ENCODE data around the gene TCF25. TPM values are rescaled to one million over a fixed set of nuclear protein-coding genes. Genes with fewer than 3 reads are reported as not detected.
"Not testable (repeated sequence)": the region's sequence is repeated elsewhere in the genome, so short reads cannot be mapped to it uniquely, and the experiment has no call there.

Gene TCF25
- total and polyA plus RNA-seq, 4 donors, result 47.6 to 273 (median 216) TPM

GRCh38 chr16:89829630-89830437 is 43.6 kb upstream of the TCF25 start:
- Histone ChIP-seq H3K4me3 (ENCODE audit: low read length in 2 of 2) (no peak overlapping the region), H3K27me3 (ENCODE audit: control insufficient read depth in 1 of 2, insufficient read depth in 2 of 2, low read length in 1 of 2) (no peaks in the 10 kb centered on the region), H3K27ac (ENCODE audit: low read depth in 1 of 2, low read length in 2 of 2) (no peak overlapping the region), H3K4me1 (ENCODE audit: control insufficient read depth in 1 of 2, insufficient read depth in 2 of 2, low read length in 2 of 2) (no peaks in the 10 kb centered on the region), H3K9me3 (ENCODE audit: control insufficient read depth, low read length) (no peaks in the 10 kb centered on the region), H3K36me3 (ENCODE audit: control insufficient read depth in 1 of 2, insufficient read depth in 2 of 2, low read length in 1 of 2) (no peaks in the 10 kb centered on the region)
- ATAC-seq (ENCODE audit: low FRiP score), result no peak
- 82% methylated on average over 17 of the region's 17 CpGs for WGBS, 2 donors
- no peak for DNase-seq
- intact Hi-C loops (cut with DNase I), result loop anchor here in 1 of 2 donors (5.0 kb wide), 1 partner anchor 42 kb away; the partner anchor contains the start of gene TCF25

- no peak for ATAC-seq (ENCODE audit: low FRiP score)
- no peak overlapping the region for H3K4me3 ChIP-seq (ENCODE audit: low read length in 2 of 2)
- H3K9me3 ChIP-seq (ENCODE audit: control insufficient read depth, low read length), result no peaks in the 10 kb centered on the region
- no peaks in the 10 kb centered on the region for H3K27me3 ChIP-seq (ENCODE audit: control insufficient read depth in 1 of 2, insufficient read depth in 2 of 2, low read length in 1 of 2)
- intact Hi-C loops (cut with DNase I), result no loop called here
- no peak overlapping the region for H3K27ac ChIP-seq (ENCODE audit: low read depth in 1 of 2, low read length in 2 of 2)
- no peak for DNase-seq
- H3K36me3 ChIP-seq (ENCODE audit: control insufficient read depth in 1 of 2, insufficient read depth in 2 of 2, low read length in 1 of 2), result no peaks in the 10 kb centered on the region
- whole genome bisulfite sequencing, 2 donors, result 94 to 95% methylated on average over 25 of the region's 25 CpGs
- H3K4me1 ChIP-seq (ENCODE audit: control insufficient read depth in 1 of 2, insufficient read depth in 2 of 2, low read length in 2 of 2), result no peaks in the 10 kb centered on the region
These were observed 41.5 kb upstream of the TCF25 start for GRCh38 chr16:89831810-89832328.

GRCh38 chr16:89833664-89834363 is 39.6 kb upstream of the TCF25 start:
- WGBS, 2 donors, result 96% methylated on average over 39 of the region's 39 CpGs
- not testable (repeated sequence) for H3K27ac ChIP-seq (ENCODE audit: low read depth in 1 of 2, low read length in 2 of 2)

DNA sequence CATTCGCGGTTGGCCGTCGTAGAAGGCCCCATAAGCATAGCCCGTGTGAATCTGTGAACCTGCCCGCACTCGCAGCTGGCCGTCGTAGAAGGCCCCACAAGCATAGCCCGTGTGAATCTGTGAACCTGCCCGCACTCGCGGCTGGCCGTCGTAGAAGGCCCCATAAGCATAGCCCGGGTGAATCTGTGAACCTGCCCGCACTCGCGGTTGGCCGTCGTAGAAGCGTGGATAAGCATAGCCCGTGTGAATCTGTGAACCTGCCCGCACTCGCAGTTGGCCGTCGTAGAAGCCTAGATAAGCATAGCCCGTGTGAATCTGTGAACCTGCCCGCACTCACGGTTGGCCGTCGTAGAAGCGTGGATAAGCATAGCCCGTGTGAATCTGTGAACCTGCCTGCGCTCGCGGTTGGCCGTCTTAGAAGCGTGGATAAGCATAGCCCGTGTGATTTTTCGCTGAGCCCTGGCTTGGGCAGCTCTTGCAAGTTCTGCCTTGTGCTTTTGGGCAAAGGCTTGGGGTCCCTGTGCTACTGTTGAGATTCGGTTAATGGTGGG is 38.5 kb upstream of the TCF25 start:
- H3K9me3 ChIP-seq (ENCODE audit: control insufficient read depth, low read length); H3K27me3 ChIP-seq (ENCODE audit: control insufficient read depth in 1 of 2, insufficient read depth in 2 of 2, low read length in 1 of 2); H3K4me3 ChIP-seq (ENCODE audit: low read length in 2 of 2); DNase-seq; H3K36me3 ChIP-seq (ENCODE audit: control insufficient read depth in 1 of 2, insufficient read depth in 2 of 2, low read length in 1 of 2); ATAC-seq (ENCODE audit: low FRiP score); H3K4me1 ChIP-seq (ENCODE audit: control insufficient read depth in 1 of 2, insufficient read depth in 2 of 2, low read length in 2 of 2); intact Hi-C loops (cut with DNase I); H3K27ac ChIP-seq (ENCODE audit: low read depth in 1 of 2, low read length in 2 of 2): not testable (repeated sequence)
- WGBS, 2 donors, result 97% methylated on average over 41 to 42 of the region's 42 CpGs

More at GRCh38 chr16:89833664-89834363, 39.6 kb upstream of the TCF25 start:
- H3K27me3 ChIP-seq (ENCODE audit: control insufficient read depth in 1 of 2, insufficient read depth in 2 of 2, low read length in 1 of 2); intact Hi-C loops (cut with DNase I); H3K4me1 ChIP-seq (ENCODE audit: control insufficient read depth in 1 of 2, insufficient read depth in 2 of 2, low read length in 2 of 2); DNase-seq; H3K36me3 ChIP-seq (ENCODE audit: control insufficient read depth in 1 of 2, insufficient read depth in 2 of 2, low read length in 1 of 2); ATAC-seq (ENCODE audit: low FRiP score); H3K4me3 ChIP-seq (ENCODE audit: low read length in 2 of 2); H3K9me3 ChIP-seq (ENCODE audit: control insufficient read depth, low read length): not testable (repeated sequence)

- H3K27me3 ChIP-seq (ENCODE audit: control insufficient read depth in 1 of 2, insufficient read depth in 2 of 2, low read length in 1 of 2); H3K36me3 ChIP-seq (ENCODE audit: control insufficient read depth in 1 of 2, insufficient read depth in 2 of 2, low read length in 1 of 2); intact Hi-C loops (cut with DNase I); DNase-seq; H3K4me3 ChIP-seq (ENCODE audit: low read length in 2 of 2); H3K9me3 ChIP-seq (ENCODE audit: control insufficient read depth, low read length); H3K27ac ChIP-seq (ENCODE audit: low read depth in 1 of 2, low read length in 2 of 2); H3K4me1 ChIP-seq (ENCODE audit: control insufficient read depth in 1 of 2, insufficient read depth in 2 of 2, low read length in 2 of 2); ATAC-seq (ENCODE audit: low FRiP score): not testable (repeated sequence)
- 70 to 77% methylated on average over 15 of the region's 15 CpGs for WGBS, 2 donors
These were observed 36.9 kb upstream of the TCF25 start for GRCh38 chr16:89836484-89836883.

DNA sequence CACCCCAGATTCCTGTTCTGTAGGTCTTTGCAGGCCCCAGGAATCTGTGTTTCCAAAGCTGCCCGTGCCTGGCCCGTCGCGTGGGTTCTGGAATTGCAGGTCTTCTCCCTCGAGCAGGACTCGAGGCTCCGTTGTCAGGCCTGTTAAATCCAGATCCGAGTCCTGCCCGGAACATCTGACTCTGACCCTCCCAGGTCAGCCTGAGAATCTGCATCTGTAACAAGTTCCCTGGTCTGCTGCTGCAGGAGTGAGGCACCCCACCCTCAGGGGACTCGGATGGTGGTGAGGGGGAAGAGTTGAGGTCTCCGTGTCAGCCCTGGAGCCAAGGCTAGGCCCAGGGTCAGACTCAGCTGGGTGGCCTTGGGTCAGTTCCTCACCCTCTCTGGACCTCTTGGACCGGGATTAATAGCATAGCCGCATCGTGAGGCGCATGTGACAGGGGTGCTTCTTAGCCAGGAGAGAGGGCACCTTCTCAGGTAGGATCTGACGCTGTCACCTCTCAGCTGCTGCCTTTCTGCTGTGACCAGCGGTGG is 36.3 kb upstream of the TCF25 start:
- DNase-seq (no peak), ATAC-seq (ENCODE audit: low FRiP score) (no peak)
- Histone ChIP-seq H3K4me1 (ENCODE audit: control insufficient read depth in 1 of 2, insufficient read depth in 2 of 2, low read length in 2 of 2) (no peaks in the 10 kb centered on the region), H3K36me3 (ENCODE audit: control insufficient read depth in 1 of 2, insufficient read depth in 2 of 2, low read length in 1 of 2) (no peaks in the 10 kb centered on the region), H3K27ac (ENCODE audit: low read depth in 1 of 2, low read length in 2 of 2) (no peak overlapping the region), H3K27me3 (ENCODE audit: control insufficient read depth in 1 of 2, insufficient read depth in 2 of 2, low read length in 1 of 2) (no peaks in the 10 kb centered on the region), H3K9me3 (ENCODE audit: control insufficient read depth, low read length) (no peaks in the 10 kb centered on the region), H3K4me3 (ENCODE audit: low read length in 2 of 2) (no peak overlapping the region)
- intact Hi-C loops (cut with DNase I), result no loop called here
- 90% methylated on average over 17 of the region's 17 CpGs for WGBS, 2 donors

DNA sequence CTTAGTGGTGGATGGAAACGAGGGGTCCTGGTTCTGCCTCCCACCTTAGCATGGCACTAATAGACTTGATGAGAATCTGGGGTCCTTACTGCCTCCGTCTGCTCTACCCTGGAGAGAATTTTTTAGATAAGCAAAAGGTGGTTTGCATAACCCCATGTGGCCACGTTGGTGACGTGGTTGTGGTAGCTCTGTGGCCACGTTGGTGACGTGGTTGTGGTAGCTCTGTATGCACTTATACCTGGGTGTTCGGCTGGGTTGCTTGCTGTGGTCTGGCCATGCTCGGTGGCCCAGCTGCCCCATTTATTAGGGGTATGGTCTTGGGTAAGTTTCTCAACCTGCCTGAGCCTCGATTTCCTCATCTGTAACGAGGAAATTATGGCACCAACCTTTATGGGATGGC is 32.1 kb upstream of the TCF25 start:
- WGBS, 2 donors, result 86% methylated on average over 10 of the region's 10 CpGs
- ATAC-seq (ENCODE audit: low FRiP score), result no peak
- Histone ChIP-seq H3K27me3 (ENCODE audit: control insufficient read depth in 1 of 2, insufficient read depth in 2 of 2, low read length in 1 of 2) (no peaks in the 10 kb centered on the region), H3K4me3 (ENCODE audit: low read length in 2 of 2) (no peak overlapping the region), H3K4me1 (ENCODE audit: control insufficient read depth in 1 of 2, insufficient read depth in 2 of 2, low read length in 2 of 2) (no peaks in the 10 kb centered on the region), H3K27ac (ENCODE audit: low read depth in 1 of 2, low read length in 2 of 2) (no peak overlapping the region), H3K36me3 (ENCODE audit: control insufficient read depth in 1 of 2, insufficient read depth in 2 of 2, low read length in 1 of 2) (no peaks in the 10 kb centered on the region), H3K9me3 (ENCODE audit: control insufficient read depth, low read length) (no peaks in the 10 kb centered on the region)
- DNase-seq, result no peak
- intact Hi-C loops (cut with DNase I), result no loop called here

DNA sequence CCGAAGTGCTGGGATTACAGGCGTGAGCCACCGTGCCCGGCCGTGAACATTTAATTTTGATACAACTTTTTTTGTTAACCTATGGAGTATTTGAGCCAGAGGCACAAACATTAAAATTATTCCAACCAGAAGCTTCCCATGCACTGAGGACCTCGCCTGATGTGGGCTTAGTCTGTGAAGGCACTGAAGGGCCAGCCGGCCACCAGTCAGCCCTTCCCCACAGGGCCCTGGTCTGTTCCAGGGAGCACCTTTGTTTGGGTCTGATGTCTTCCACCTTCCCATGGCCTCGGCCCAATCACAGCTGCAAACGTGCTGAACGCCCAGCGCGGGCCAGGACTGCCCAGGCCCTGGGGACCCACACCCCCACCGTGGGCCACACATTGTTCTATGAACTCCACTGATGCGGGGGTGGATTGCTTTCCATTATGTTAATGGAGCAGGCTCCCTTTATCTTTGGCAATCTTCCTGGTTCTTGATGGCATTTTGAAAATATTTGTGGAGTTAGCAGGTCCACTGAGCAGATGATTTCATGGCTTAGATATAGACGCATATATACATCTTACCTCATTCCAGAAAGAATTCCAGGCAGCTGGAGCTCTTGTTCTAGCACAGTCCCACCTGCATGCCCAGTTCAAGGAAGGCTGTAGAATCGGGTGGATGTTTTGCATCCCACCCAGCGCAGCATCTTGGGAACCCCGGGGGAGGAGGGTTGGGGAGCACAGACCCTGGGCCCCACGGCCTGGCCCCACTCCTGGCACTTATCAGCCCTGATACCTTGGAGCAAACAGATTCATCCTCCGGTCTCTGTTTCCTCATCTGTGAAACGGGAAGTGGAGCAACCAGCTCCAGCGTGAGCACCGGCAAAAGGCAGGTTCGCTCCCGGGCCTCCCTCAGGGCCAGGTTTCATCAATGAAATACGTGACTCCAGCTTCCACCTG is 30.7 kb upstream of the TCF25 start:
- H3K27me3 ChIP-seq (ENCODE audit: control insufficient read depth in 1 of 2, insufficient read depth in 2 of 2, low read length in 1 of 2), result no peaks in the 10 kb centered on the region
- intact Hi-C loops (cut with DNase I), result no loop called here
- WGBS, 2 donors, result 58 to 60% methylated on average over 26 of the region's 26 CpGs
- no peak overlapping the region for H3K27ac ChIP-seq (ENCODE audit: low read depth in 1 of 2, low read length in 2 of 2)
- ATAC-seq (ENCODE audit: low FRiP score) (no peak), DNase-seq (no peak)
- no peaks in the 10 kb centered on the region for H3K9me3 ChIP-seq (ENCODE audit: control insufficient read depth, low read length)
- H3K4me3 ChIP-seq (ENCODE audit: low read length in 2 of 2), result no peak overlapping the region
- H3K36me3 ChIP-seq (ENCODE audit: control insufficient read depth in 1 of 2, insufficient read depth in 2 of 2, low read length in 1 of 2), result no peaks in the 10 kb centered on the region
- no peaks in the 10 kb centered on the region for H3K4me1 ChIP-seq (ENCODE audit: control insufficient read depth in 1 of 2, insufficient read depth in 2 of 2, low read length in 2 of 2)
